ENCODE data around the gene DLL3.

The DLL3 gene

DNA sequence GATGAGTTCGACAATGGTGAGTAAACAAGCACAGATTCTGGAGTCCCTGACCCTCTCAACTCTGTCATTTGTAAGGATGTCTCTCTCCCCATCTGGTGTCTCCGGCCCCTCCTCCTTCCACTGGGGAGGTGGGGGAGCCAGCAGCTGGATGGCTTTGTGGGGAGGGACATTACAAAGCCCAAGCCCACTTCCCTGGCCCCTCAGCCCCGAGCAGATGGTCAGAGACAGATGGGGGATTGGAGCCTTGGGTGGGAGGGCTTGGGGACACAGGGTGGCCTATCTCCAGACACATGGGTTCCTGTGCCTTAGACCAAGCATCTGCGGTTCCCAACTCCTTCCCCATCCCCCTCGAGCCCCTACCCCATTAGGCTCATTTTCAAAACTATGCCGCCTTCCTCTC lies 15.6 kb upstream of the DLL3 start:
- DNase-seq, result no peak

DNA sequence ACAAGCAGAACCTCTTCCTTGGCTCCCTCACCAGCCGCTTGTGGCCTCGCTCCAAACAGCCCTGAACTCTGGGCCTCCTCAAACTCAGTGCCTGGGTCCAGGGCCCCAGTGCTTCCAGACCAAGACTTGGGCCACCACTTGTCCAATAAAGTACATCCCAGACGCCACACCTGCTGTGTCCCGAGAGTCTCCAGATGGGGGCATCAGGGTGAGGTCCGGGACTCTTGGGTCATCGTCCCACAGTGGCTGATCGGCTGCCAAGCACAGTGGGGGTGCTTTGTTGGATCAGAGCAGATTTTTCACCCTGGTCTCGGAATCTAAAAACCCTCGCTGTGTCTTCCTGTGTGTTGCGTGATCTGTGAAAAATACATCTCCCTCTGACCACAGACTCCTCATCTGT lies 9.0 kb upstream of the DLL3 start:
- DNase-seq, result no peak

DNA sequence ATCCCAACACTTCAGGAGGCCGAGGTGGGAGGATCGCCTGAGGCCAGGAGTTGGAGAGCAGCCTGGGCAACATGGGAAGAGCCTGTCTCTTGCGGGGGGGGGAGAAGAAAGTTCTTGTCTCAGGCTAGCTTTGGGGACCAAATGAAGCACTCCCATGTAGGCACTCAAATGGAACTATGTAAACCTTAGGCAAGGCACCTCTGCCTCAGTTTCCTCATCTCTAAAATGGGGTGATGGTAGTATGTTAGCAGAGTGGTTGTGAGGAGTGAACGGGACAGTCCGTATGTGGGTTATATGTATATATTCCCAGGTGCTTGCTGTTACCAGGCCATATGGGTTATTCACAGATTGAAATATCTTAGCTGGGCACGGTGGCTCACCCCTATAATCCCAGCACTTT lies 6.5 kb upstream of the DLL3 start:
- no peak for DNase-seq

DNA sequence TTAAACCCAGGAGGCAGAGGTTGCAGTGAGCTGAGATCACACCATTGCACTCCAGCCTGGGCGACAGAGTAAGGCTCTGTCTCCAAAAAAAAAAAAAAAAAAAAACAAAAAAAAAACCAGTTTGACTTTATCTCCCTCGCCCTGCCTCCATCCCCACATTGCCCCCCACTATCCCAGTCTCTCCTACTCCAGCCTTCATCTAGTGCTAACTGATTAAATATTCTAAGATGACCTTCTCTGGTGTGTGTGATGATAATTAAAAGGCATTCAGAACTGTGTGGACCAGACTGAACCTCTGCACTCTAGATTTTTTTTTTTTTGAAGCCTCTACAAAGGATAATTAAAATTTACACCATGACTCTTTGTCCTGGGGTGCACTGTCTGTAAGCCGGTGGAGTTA lies 6.0 kb upstream of the DLL3 start:
- DNase-seq, result no peak

DNA sequence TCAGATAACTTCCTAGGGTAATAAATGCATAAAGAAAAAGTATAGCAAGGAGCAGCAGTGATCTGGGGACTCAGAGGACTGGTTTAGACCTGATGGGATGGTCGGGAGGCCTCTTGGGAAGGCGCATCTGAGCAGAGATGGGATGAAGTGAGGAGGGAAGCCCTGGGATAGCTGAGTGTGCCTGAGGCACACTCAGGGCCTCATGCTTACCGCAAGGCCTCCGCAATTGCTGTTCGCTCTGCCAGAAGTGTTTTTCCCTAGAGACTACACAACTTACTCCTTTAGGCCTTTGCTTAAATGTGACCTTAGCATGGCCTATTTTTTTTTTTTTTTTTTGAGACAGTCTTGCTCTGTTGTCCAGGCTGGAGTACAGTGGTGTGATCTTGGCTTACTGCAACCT lies 4.1 kb upstream of the DLL3 start:
- no peak for DNase-seq

DNA sequence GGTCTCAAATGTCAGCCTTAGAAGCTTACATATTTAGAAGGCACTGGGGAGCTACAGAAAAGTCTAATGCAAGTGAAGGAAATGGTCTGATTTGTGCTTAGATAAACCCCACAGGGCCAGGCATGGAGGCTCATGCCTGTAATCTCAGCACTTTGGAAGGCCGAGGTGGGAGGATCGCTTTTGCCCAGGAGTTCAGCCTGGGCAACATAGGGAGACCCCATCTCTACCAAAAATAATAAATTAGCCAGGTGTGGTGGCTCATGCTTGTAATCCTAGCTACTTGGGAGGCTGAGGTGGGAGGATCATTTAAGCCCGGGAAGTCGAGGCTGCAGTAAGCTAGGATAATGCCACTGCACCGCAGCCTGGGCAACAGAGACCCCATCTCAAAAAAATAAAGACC lies 2.7 kb upstream of the DLL3 start:
- no peak for DNase-seq

DNA sequence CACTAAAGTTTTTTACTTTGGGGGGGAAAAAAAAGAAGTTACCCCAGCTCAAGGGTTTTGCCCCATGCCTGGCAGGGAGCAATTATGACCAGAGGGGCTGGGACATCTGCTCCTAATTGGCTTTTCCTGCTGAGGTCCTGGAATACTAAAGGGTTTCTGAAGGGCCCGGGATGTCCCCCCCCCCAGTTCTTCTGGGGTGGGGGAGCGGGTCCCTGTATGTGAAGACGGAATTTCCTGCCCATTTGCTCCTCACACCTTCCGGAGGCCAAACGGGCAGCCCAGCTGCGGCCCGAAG lies 1.1 kb upstream of the DLL3 start:
- no peak for DNase-seq

DNA sequence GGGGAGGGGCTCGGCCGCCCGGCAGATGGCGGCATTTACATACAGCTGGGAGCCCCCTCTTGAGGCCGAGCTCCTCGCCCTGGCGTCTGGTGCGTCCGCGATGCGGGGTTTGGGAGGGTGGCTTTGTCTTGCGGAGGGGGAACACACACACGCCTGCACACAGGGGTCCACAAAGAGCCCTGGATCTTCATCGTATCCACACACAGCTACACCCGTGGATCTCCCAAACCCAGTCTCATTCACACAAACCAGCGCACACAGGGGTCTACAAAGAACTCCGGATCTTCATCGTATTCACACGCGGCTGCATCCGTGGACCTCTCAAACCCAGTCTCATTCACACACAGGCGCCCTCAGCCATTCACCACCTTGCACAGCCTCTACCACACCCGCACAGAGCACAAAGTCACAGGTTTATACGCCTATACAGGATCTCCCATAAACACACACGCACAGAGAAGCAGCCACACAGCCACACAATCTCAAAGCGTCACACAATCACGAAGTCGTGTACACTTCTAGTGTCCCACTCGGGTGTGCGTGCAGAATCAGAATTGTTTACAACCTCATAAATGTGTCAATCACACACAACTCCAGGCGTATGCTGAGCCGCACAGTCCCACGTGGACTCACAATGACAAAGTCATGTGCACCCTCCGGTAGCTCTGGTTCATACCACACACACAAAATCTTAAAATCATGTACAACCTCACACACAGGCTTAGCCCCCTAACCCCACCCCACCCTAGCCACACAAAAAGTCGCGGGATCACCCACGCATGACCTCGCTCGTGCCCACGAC lies 550 bp upstream of the DLL3 start:
- DNase-seq, result no peak

DNA sequence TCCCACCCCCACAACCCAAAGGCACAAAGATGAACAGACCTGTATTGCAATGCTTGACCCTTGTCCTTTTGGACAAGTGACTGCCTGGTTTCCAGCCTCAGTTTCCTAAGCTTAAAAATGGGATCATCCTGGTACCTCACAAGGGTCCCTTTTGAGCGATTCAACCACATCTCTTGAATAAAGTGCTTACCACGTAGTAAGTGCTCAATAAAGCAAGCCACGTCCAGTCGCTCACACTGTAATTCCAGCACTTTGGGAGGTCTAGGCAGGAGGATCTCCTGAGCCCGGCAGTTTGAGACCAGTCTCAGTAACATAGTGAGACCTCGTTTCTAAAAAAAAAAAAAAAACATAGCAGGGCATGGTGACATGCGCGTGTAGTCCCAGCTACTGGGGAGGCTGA lies 1.2 kb downstream of the DLL3 start:
- no peak for DNase-seq

DNA sequence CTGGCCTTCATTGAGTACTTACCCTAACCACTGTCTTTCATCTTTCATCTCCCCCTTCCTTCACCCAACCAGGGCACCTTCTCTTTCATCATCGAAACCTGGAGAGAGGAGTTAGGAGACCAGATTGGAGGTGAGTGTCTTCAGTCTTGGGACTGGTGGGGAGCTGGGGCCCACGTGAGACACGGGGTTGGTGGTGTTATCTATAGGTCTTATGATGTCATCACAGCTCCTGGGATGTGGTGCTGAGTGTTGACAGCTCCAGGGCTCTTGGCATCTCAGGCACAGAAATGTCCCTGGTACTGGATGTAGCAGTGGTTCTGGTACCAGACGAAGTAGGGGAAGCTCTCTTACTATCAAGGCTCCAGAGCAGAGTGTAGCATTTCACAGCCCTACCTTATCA lies 1.8 kb downstream of the DLL3 start:
- DNase-seq, result no peak

DNA sequence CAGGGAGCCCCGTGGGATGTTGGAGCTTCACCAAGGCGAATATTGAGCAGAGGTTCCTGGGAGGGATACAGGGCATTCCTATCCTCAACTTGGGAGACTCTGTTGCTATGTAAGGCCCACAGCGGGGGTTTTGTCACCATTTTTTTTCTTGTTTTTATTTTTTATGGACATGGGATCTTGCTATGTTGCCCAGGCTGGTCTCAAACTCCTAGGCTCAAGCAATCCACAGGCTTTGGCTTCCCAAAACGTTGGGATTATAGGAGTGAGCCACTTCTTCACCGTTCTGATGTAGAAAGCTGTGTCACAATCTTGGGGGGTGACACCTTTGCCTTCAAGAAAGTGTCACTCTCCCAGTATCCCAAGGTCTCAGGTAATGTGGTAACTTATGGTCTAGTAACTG lies 2.6 kb downstream of the DLL3 start:
- no peak for DNase-seq

DNA sequence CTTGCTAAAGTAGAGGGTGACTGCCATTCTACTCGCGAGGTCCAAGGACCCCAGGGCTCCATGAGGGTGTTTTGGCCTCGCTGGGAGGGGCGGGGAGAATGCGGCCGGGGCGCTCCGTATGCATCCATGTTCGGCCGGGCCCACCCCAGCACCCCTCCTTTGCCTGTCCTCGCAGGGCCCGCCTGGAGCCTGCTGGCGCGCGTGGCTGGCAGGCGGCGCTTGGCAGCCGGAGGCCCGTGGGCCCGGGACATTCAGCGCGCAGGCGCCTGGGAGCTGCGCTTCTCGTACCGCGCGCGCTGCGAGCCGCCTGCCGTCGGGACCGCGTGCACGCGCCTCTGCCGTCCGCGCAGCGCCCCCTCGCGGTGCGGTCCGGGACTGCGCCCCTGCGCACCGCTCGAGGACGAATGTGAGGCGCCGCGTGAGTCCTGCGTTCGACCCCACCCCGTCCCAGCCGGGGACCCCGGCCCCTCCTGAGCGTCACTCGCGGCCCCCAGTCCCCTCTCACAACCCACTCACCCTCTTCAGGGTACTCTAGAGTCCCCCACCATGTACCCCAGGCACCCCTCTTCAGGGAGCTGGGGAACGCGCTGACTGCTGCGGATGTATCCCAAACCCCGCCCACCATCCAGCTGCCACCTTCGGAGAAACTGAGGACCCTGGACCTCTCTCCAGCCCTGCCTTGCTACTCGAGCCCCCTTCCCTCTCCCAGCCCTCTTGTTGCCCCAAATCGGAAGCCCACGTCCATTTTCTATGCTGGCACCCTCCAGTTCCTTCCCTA lies 4.1 kb downstream of the DLL3 start:
- DNase-seq, result peak; percentile 79

DNA sequence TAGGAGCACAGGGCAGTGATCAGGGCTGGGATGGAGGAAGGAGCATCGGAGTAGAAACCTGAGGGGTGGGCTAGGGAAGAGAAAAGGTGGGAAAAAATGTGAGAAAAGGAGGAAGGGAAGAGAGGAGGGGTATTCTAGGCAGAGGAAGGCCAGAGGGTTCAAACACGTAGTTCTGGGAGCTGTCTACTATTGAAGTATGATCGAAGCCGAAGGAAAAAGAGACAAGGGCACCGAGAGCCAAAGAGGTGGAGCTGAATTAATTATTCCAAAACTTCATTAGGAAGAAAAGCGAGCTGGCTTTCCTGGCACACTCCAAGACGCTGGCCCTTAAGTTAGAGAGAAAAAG lies 7.8 kb downstream of the DLL3 start:
- no peak for DNase-seq

DNA sequence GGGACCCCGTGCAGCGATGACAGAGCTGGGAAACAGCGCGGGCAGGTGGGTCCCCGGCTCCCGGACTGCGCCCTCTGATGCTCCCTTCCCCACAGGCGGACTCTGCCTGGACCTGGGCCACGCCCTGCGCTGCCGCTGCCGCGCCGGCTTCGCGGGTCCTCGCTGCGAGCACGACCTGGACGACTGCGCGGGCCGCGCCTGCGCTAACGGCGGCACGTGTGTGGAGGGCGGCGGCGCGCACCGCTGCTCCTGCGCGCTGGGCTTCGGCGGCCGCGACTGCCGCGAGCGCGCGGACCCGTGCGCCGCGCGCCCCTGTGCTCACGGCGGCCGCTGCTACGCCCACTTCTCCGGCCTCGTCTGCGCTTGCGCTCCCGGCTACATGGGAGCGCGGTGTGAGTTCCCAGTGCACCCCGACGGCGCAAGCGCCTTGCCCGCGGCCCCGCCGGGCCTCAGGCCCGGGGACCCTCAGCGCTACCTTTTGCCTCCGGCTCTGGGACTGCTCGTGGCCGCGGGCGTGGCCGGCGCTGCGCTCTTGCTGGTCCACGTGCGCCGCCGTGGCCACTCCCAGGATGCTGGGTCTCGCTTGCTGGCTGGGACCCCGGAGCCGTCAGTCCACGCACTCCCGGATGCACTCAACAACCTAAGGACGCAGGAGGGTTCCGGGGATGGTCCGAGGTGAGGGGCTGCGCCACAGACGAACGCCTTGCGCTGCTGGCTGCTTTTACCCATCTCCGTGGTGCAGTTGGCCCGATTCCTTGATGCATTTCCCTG lies 8.4 kb downstream of the DLL3 start:
- DNase-seq, result peak; percentile 65

DNA sequence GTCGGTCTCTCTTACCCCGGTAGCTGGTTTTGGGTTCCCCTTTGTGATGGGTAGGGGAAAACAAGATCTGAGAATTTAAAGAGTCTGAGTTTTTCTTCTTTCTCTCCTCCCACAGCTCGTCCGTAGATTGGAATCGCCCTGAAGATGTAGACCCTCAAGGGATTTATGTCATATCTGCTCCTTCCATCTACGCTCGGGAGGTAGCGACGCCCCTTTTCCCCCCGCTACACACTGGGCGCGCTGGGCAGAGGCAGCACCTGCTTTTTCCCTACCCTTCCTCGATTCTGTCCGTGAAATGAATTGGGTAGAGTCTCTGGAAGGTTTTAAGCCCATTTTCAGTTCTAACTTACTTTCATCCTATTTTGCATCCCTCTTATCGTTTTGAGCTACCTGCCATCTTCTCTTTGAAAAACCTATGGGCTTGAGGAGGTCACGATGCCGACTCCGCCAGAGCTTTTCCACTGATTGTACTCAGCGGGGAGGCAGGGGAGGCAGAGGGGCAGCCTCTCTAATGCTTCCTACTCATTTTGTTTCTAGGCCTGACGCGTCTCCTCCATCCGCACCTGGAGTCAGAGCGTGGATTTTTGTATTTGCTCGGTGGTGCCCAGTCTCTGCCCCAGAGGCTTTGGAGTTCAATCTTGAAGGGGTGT lies 9.1 kb downstream of the DLL3 start:
- DNase-seq, result no peak

DNA sequence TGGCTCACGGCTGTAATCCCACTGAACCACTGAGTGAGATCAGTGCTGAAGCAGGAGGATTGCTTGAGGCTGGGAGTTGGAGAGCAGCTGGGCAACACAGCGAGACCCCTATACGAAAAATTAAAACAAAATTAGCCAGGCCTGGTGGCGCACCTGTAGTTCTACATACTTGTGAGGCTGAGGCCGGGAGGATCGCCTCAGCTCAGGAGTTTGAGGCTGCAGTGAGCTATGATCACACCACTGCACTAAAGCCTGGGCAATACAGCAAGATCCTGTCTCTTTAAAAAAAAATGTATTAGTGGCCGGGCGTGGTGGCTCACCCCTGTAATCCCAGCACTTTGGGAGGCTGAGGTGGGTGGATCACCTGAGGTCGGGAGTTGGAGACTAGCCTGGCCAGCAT lies 9.9 kb downstream of the DLL3 start:
- no peak for DNase-seq

DNA sequence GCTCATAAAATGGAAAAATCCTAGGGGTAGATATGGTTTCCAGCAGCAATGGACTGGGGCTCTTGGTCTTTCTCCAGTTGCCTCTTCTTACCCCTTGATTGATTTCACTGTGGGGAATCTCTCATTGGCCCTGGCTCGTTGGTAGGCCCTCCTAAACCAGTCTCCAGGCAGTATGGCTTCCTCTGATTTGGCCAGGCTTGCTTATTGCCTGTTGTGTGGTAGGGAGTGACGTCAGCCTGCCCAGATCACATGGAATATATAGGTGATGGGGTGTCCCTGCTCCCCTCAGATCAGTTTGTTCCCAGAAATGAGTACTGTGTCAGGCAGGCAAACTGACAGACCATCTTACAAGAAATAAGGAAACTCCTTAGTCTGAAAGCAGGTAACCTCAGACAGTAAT lies 10.5 kb downstream of the DLL3 start:
- no peak for DNase-seq

DNA sequence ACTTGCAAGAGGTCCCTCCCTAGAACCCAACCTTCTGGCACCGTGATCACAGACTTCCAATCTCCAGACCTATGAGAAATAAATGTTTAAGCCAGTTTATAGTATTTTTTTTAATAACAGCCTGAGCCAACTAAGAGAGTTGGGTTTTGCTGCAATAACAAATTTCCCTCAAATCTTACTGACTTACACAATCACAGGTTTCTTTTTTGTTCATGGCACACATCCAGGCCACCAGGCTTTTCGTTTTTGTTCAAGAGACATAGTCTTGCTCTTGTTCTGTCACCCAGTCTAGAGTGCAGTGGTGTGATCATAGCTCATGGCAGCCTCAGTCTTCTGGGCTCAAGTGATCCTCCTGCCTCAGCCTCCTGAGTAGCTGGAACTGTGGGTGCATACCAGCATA lies 14.2 kb downstream of the DLL3 start:
- no peak for DNase-seq

DNA sequence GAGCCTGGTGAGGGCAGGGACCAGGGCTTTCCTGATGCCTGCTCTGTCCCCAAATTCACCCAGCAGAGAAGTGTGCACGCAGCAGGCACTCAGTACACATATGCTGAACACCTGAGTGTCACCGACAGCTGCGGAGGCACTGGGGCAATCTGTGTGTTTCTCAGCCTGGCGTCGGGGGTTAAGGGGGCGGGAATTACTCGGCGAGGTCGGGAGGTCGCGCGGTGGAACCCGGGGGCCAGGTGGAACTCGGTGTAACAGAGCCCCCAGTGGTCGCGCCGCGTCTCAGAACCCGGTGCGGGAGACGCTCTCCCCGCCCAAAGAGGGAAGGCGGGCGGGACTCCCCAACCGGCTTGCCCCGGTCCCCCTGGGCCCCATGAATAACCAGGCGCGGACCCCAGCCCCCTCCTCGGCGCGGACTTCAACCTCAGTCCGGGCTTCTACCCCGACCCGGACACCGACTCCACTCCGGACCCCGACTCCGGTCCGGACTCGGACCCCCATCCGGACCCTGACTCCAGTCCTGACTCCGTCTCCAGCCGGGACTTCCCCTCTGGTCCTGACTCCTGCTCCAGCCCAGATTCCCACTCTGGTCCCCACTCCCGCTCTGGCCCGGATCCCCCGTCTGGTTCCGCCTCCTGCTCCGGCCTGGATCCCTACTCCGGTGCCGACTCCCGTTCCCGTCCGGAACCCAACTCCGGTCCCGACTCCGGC lies 16.2 kb downstream of the DLL3 start, which contains the start of gene SELENOV:
TSS of gene SELENOV (plus strand) at position 300 of the 711 bp plus-strand sequence. CDS start at position 374, 74 bp downstream.
- no peak for DNase-seq

DNA sequence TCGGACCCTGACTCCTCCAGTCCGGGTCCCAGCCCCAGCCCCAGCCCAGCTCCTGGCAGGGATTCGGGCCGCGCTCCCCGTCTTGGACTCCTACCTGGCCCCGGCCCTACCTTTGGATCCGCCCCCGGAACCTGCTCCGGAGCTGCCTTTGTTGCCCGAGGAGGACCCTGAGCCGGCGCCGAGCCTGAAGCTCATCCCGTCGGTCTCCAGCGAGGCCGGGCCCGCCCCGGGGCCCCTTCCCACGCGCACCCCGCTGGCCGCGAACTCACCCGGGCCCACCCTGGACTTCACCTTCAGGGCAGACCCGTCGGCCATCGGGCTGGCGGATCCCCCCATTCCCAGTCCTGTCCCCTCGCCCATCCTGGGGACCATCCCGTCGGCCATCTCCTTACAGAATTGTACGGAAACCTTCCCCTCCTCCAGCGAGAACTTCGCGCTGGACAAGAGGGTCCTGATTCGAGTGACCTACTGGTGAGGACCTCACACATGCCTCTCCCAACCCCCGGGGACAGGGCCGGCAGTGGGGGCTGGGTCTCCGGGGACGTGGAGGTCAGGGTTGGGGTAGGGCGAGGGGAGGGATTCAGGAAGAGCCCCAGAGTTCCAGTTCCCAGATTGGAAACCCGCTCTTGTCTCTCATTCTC lies 16.9 kb downstream of the DLL3 start:
- no peak for DNase-seq

DNA sequence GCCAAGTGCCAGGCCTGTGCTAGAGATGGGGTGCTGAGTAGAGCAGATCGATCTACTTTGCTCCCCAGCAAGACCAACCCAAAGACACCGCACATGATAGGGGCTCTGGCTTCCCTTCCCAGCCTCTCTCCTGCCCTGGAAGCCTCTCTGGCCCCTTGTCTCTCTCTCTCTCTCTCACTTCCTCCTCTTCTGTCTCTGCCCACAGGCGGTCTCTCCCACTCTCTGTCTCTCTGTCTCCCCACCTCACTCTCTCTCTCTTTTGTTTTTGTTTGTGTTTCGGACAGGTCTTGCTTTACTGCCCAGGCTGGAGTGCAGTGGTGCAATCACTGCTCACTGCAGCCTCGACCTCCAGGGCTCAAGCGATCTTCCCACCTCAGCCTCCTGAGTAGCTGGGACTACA lies 17.5 kb downstream of the DLL3 start:
- DNase-seq, result no peak

DNA sequence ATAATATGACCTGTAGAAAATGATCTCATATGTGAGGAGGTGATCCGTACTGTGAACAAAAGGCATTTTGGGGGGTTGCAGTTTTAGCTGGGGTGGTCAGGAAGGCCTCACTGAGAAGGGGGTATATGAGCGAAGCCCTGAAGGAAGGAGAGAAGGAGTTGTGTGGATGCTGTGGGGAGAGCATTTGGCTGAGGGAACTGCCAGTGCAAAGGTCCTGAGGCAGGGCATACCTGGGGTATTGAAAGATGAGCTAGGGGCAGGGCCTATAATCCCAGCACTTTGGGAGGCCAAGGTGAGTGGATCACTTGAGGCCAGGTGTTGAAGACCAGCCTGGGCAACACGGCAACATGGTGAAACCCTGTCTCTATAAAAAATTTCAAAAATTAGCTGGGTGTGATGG lies 18.7 kb downstream of the DLL3 start:
- DNase-seq, result no peak
